ENCODE measurements around the gene RPGRIP1. TPM values are rescaled to one million over a fixed set of nuclear protein-coding genes. Genes with fewer than 3 reads are reported as not detected.
A peak's percentile ranks its signal among the peaks of the same experiment; 100 is the strongest.

RPGRIP1 gene
- total and polyA plus RNA-seq, 9 of the 15 experiments (the other 6 are each of a cell fraction or from before 2014, with no cell fraction given): 0.47 to 0.95 (median 0.65) TPM; not detected in 1

GRCh38 chr14:21317398-21317797 lies 37.5 kb downstream of the RPGRIP1 start (continued):
- TF ChIP-seq, protein P1, sequence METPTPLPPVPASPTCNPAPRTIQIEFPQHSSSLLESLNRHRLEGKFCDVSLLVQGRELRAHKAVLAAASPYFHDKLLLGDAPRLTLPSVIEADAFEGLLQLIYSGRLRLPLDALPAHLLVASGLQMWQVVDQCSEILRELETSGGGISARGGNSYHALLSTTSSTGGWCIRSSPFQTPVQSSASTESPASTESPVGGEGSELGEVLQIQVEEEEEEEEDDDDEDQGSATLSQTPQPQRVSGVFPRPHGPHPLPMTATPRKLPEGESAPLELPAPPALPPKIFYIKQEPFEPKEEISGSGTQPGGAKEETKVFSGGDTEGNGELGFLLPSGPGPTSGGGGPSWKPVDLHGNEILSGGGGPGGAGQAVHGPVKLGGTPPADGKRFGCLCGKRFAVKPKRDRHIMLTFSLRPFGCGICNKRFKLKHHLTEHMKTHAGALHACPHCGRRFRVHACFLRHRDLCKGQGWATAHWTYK (CRISPR knock-in tag; IDR thresholded peaks at IDR 0.05): no peak
- TF ChIP-seq ETS2 (tag; IDR thresholded peaks at IDR 0.05; ENCODE audit: borderline replicate concordance, poor library complexity, severe bottlenecking) (no peak), ZBTB40 (IDR thresholded peaks at IDR 0.05) (peak; percentile 65), ZBTB40 (CRISPR knock-in tag; IDR thresholded peaks at IDR 0.05) (no peak), DDX20 (tag; IDR thresholded peaks at IDR 0.05; ENCODE audit: low read depth) (no peak)
- TF ChIP-seq, protein P2, sequence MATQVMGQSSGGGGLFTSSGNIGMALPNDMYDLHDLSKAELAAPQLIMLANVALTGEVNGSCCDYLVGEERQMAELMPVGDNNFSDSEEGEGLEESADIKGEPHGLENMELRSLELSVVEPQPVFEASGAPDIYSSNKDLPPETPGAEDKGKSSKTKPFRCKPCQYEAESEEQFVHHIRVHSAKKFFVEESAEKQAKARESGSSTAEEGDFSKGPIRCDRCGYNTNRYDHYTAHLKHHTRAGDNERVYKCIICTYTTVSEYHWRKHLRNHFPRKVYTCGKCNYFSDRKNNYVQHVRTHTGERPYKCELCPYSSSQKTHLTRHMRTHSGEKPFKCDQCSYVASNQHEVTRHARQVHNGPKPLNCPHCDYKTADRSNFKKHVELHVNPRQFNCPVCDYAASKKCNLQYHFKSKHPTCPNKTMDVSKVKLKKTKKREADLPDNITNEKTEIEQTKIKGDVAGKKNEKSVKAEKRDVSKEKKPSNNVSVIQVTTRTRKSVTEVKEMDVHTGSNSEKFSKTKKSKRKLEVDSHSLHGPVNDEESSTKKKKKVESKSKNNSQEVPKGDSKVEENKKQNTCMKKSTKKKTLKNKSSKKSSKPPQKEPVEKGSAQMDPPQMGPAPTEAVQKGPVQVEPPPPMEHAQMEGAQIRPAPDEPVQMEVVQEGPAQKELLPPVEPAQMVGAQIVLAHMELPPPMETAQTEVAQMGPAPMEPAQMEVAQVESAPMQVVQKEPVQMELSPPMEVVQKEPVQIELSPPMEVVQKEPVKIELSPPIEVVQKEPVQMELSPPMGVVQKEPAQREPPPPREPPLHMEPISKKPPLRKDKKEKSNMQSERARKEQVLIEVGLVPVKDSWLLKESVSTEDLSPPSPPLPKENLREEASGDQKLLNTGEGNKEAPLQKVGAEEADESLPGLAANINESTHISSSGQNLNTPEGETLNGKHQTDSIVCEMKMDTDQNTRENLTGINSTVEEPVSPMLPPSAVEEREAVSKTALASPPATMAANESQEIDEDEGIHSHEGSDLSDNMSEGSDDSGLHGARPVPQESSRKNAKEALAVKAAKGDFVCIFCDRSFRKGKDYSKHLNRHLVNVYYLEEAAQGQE (IDR thresholded peaks at IDR 0.05; ENCODE audit: borderline replicate concordance): peak; percentile 68
- TF ChIP-seq, protein P2 (CRISPR knock-in tag; IDR thresholded peaks at IDR 0.05; ENCODE audit: low read depth): no peak
